Measurements from ENCODE around the gene INPP5D. TPM values are rescaled to one million over a fixed set of nuclear protein-coding genes. Genes with fewer than 3 reads are reported as not detected.
"Not testable (repeated sequence)": the region's sequence is repeated elsewhere in the genome, so short reads cannot be mapped to it uniquely, and the experiment has no call there.

Gene INPP5D
- total RNA-seq, 1 donor from 2014 or later: 4.9 TPM

- DNase-seq: no peak
- no peak overlapping the region for H3K4me3 ChIP-seq
- no peaks in the 10 kb centered on the region for H3K4me1 ChIP-seq
- H3K36me3 ChIP-seq: peaks cover 19% of the 10 kb centered on the region
- no peak for TF ChIP-seq CTCF (IDR thresholded peaks at IDR 0.05; ENCODE audit: borderline replicate concordance)
- no peak overlapping the region for H3K27ac ChIP-seq (replicated peaks)
- no peaks in the 10 kb centered on the region for H3K9me3 ChIP-seq (replicated peaks)
- H3K27me3 ChIP-seq (ENCODE audit: low read depth): no peaks in the 10 kb centered on the region
- intact Hi-C loops (cut with micrococcal nuclease): no loop called here
Observed at GRCh38 chr2:233185963-233186362, 125.8 kb downstream of the INPP5D start.

- no peak overlapping the region for H3K4me3 ChIP-seq
- intact Hi-C loops (cut with micrococcal nuclease): no loop called here
- no peaks in the 10 kb centered on the region for H3K27me3 ChIP-seq (ENCODE audit: low read depth)
- TF ChIP-seq CTCF (IDR thresholded peaks at IDR 0.05; ENCODE audit: borderline replicate concordance): no peak
- H3K9me3 ChIP-seq (replicated peaks): no peaks in the 10 kb centered on the region
- no peaks in the 10 kb centered on the region for H3K4me1 ChIP-seq
- no peak for DNase-seq
- H3K27ac ChIP-seq (replicated peaks): no peak overlapping the region
- H3K36me3 ChIP-seq: peaks cover 15% of the 10 kb centered on the region
Observed at GRCh38 chr2:233186851-233187250, 126.7 kb downstream of the INPP5D start.

GRCh38 chr2:233189025-233189424, 128.9 kb downstream of the INPP5D start:
- H3K27ac ChIP-seq (replicated peaks): no peak overlapping the region
- no peak overlapping the region for H3K4me3 ChIP-seq
- no peak for TF ChIP-seq CTCF (IDR thresholded peaks at IDR 0.05; ENCODE audit: borderline replicate concordance)
- H3K9me3 ChIP-seq (replicated peaks): no peaks in the 10 kb centered on the region
- intact Hi-C loops (cut with micrococcal nuclease): no loop called here
- H3K36me3 ChIP-seq: peaks cover 15% of the 10 kb centered on the region
- no peaks in the 10 kb centered on the region for H3K4me1 ChIP-seq
- DNase-seq: no peak
- H3K27me3 ChIP-seq (ENCODE audit: low read depth): no peaks in the 10 kb centered on the region

- H3K27ac ChIP-seq (replicated peaks); intact Hi-C loops (cut with micrococcal nuclease); DNase-seq; H3K27me3 ChIP-seq (ENCODE audit: low read depth); H3K4me1 ChIP-seq; H3K9me3 ChIP-seq (replicated peaks); H3K4me3 ChIP-seq: not testable (repeated sequence)
- peaks cover 15% of the 10 kb centered on the region for H3K36me3 ChIP-seq
Observed at GRCh38 chr2:233191016-233191415, 130.9 kb downstream of the INPP5D start.

- no peaks in the 10 kb centered on the region for H3K9me3 ChIP-seq (replicated peaks)
- no peaks in the 10 kb centered on the region for H3K27me3 ChIP-seq (ENCODE audit: low read depth)
- no peaks in the 10 kb centered on the region for H3K4me1 ChIP-seq
- intact Hi-C loops (cut with micrococcal nuclease): no loop called here
- no peak overlapping the region for H3K27ac ChIP-seq (replicated peaks)
- DNase-seq: no peak
- H3K36me3 ChIP-seq: peaks cover 16% of the 10 kb centered on the region
- H3K4me3 ChIP-seq: no peak overlapping the region
- TF ChIP-seq CTCF (IDR thresholded peaks at IDR 0.05; ENCODE audit: borderline replicate concordance): no peak
Observed at GRCh38 chr2:233193738-233194137, 133.6 kb downstream of the INPP5D start.

- Histone ChIP-seq H3K27ac (replicated peaks) (no peak overlapping the region), H3K36me3 (peaks cover 13% of the 10 kb centered on the region), H3K9me3 (replicated peaks) (no peaks in the 10 kb centered on the region), H3K27me3 (ENCODE audit: low read depth) (no peaks in the 10 kb centered on the region), H3K4me1 (no peaks in the 10 kb centered on the region), H3K4me3 (no peak overlapping the region)
- no peak for DNase-seq
- intact Hi-C loops (cut with micrococcal nuclease): no loop called here
- TF ChIP-seq CTCF (IDR thresholded peaks at IDR 0.05; ENCODE audit: borderline replicate concordance): no peak
Observed at GRCh38 chr2:233195027-233195426, 134.9 kb downstream of the INPP5D start.
